ENCODE data around the gene AGTRAP. TPM values are rescaled to one million over a fixed set of nuclear protein-coding genes. Genes with fewer than 3 reads are reported as not detected.

AGTRAP gene
- total and polyA plus RNA-seq, 9 of the 15 experiments (the other 6 are each of a cell fraction or from before 2014, with no cell fraction given) = 26.8 to 105 (median 57.5) TPM

DNA sequence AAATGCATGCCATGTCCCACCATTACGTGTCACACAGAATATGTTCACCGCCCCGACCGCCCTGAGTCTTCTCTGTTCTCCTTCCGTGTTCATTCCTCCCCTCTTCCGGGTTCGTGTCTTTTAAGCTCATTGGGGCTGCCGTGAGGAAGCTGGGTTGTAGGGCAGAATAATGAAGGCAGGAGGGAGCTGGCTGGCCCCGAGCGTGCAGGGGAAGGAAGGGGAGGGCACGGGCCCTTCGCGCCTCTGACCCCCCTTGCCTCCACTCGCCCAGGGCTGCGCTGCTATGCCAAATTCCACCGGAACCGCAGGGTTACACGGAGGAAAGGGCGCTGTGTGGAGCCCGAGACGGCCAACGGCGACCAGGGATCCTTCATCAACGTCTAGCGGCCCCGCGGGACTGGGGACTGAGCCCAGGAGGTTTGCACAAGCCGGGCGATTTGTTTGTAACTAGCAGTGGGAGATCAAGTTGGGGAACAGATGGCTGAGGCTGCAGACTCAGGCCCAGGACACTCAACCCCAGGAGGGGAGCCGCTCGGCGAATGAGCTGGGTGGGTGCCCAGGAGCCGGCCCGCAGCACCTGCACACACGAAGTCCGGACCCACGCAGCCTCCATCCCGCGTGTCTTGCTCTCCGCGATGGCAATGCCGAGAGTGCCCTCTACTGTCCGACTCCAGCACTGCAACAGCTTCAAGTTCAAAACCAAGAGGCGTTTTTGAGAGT, 16.5 kb upstream of the AGTRAP start (continued):
- no peak for TF ChIP-seq RFX7 (CRISPR knock-in tag; IDR thresholded peaks at IDR 0.05)
- TF ChIP-seq, protein P1, sequence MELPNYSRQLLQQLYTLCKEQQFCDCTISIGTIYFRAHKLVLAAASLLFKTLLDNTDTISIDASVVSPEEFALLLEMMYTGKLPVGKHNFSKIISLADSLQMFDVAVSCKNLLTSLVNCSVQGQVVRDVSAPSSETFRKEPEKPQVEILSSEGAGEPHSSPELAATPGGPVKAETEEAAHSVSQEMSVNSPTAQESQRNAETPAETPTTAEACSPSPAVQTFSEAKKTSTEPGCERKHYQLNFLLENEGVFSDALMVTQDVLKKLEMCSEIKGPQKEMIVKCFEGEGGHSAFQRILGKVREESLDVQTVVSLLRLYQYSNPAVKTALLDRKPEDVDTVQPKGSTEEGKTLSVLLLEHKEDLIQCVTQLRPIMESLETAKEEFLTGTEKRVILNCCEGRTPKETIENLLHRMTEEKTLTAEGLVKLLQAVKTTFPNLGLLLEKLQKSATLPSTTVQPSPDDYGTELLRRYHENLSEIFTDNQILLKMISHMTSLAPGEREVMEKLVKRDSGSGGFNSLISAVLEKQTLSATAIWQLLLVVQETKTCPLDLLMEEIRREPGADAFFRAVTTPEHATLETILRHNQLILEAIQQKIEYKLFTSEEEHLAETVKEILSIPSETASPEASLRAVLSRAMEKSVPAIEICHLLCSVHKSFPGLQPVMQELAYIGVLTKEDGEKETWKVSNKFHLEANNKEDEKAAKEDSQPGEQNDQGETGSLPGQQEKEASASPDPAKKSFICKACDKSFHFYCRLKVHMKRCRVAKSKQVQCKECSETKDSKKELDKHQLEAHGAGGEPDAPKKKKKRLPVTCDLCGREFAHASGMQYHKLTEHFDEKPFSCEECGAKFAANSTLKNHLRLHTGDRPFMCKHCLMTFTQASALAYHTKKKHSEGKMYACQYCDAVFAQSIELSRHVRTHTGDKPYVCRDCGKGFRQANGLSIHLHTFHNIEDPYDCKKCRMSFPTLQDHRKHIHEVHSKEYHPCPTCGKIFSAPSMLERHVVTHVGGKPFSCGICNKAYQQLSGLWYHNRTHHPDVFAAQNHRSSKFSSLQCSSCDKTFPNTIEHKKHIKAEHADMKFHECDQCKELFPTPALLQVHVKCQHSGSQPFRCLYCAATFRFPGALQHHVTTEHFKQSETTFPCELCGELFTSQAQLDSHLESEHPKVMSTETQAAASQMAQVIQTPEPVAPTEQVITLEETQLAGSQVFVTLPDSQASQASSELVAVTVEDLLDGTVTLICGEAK (IDR thresholded peaks at IDR 0.05) = no peak
- TF ChIP-seq, protein P1 (CRISPR knock-in tag; IDR thresholded peaks at IDR 0.05) = no peak
- peak in 1 of 3 experiments; percentile 51 for TF ChIP-seq YY1 (IDR thresholded peaks at IDR 0.05; ENCODE audit: borderline replicate concordance in 1 of 3, control insufficient read depth in 1 of 3, extremely low read depth in 1 of 3, insufficient read depth in 3 of 3, insufficient read length in 1 of 3, insufficient replicate concordance in 2 of 3, low read depth in 1 of 3, low read length in 2 of 3)
- TF ChIP-seq PHB2 (IDR thresholded peaks at IDR 0.05; ENCODE audit: low read depth) = no peak
- no peak for TF ChIP-seq BRCA1 (IDR thresholded peaks at IDR 0.05)
- no peak for TF ChIP-seq BRCA1 (CRISPR knock-in tag; IDR thresholded peaks at IDR 0.05)
- TF ChIP-seq, protein P2, sequence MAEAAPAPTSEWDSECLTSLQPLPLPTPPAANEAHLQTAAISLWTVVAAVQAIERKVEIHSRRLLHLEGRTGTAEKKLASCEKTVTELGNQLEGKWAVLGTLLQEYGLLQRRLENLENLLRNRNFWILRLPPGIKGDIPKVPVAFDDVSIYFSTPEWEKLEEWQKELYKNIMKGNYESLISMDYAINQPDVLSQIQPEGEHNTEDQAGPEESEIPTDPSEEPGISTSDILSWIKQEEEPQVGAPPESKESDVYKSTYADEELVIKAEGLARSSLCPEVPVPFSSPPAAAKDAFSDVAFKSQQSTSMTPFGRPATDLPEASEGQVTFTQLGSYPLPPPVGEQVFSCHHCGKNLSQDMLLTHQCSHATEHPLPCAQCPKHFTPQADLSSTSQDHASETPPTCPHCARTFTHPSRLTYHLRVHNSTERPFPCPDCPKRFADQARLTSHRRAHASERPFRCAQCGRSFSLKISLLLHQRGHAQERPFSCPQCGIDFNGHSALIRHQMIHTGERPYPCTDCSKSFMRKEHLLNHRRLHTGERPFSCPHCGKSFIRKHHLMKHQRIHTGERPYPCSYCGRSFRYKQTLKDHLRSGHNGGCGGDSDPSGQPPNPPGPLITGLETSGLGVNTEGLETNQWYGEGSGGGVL (CRISPR knock-in tag; IDR thresholded peaks at IDR 0.05) = no peak
- TF ChIP-seq, protein P3, sequence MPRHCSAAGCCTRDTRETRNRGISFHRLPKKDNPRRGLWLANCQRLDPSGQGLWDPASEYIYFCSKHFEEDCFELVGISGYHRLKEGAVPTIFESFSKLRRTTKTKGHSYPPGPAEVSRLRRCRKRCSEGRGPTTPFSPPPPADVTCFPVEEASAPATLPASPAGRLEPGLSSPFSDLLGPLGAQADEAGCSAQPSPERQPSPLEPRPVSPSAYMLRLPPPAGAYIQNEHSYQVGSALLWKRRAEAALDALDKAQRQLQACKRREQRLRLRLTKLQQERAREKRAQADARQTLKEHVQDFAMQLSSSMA (CRISPR knock-in tag; IDR thresholded peaks at IDR 0.05) = no peak
- TF ChIP-seq, protein P4, sequence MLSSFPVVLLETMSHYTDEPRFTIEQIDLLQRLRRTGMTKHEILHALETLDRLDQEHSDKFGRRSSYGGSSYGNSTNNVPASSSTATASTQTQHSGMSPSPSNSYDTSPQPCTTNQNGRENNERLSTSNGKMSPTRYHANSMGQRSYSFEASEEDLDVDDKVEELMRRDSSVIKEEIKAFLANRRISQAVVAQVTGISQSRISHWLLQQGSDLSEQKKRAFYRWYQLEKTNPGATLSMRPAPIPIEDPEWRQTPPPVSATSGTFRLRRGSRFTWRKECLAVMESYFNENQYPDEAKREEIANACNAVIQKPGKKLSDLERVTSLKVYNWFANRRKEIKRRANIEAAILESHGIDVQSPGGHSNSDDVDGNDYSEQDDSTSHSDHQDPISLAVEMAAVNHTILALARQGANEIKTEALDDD (IDR thresholded peaks at IDR 0.05) = no peak
- peak; percentile 48; the same call in 1 of the 2 replicates for TF ChIP-seq HCFC1 (IDR thresholded peaks at IDR 0.05; ENCODE audit: low read depth, low read length)
- TF ChIP-seq, protein P5, sequence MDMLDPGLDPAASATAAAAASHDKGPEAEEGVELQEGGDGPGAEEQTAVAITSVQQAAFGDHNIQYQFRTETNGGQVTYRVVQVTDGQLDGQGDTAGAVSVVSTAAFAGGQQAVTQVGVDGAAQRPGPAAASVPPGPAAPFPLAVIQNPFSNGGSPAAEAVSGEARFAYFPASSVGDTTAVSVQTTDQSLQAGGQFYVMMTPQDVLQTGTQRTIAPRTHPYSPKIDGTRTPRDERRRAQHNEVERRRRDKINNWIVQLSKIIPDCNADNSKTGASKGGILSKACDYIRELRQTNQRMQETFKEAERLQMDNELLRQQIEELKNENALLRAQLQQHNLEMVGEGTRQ (CRISPR knock-in tag; IDR thresholded peaks at IDR 0.05) = no peak
- no peak for TF ChIP-seq EWSR1 (IDR thresholded peaks at IDR 0.05; ENCODE audit: borderline replicate concordance, low read depth, partially characterized antibody)
- no peak for TF ChIP-seq KDM1A (IDR thresholded peaks at IDR 0.05)
